Measurements from ENCODE around the gene TRABD.

DNA sequence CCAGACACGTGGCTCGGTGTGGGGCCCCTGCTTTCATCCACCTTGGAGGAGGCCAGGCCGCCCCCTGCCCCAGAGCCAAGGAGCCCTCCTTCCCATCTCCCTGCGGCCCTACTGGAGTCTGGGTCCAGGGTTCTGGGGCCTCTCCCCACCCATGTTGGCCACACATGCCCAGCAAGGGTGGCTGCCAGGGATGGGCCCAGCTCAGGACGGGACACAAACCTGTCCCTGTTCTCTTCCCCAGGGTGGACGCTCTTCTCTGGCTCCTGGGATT lies 10.6 kb upstream of the TRABD start:
- TF ChIP-seq, protein P1, sequence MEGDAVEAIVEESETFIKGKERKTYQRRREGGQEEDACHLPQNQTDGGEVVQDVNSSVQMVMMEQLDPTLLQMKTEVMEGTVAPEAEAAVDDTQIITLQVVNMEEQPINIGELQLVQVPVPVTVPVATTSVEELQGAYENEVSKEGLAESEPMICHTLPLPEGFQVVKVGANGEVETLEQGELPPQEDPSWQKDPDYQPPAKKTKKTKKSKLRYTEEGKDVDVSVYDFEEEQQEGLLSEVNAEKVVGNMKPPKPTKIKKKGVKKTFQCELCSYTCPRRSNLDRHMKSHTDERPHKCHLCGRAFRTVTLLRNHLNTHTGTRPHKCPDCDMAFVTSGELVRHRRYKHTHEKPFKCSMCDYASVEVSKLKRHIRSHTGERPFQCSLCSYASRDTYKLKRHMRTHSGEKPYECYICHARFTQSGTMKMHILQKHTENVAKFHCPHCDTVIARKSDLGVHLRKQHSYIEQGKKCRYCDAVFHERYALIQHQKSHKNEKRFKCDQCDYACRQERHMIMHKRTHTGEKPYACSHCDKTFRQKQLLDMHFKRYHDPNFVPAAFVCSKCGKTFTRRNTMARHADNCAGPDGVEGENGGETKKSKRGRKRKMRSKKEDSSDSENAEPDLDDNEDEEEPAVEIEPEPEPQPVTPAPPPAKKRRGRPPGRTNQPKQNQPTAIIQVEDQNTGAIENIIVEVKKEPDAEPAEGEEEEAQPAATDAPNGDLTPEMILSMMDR (conservative IDR thresholded peaks at IDR 0.05; ENCODE audit: low read length) = no peak
- TF ChIP-seq EZH2phosphoT487 (IDR thresholded peaks at IDR 0.05; ENCODE audit: borderline replicate concordance) = no peak

Data from Loucy (cell line).